ENCODE results near the gene GALNTL6. TPM values are rescaled to one million over a fixed set of nuclear protein-coding genes. Genes with fewer than 3 reads are reported as not detected.
"Not testable (repeated sequence)": the region's sequence is repeated elsewhere in the genome, so short reads cannot be mapped to it uniquely, and the experiment has no call there.

GALNTL6 gene
- total RNA-seq, 2 experiments from 2014 or later, result not detected

- Mint-ChIP-seq H3K27ac (no peak overlapping the region), H3K27me3 (ENCODE audit: low read depth) (peaks cover 5% of the 10 kb centered on the region), H3K36me3 (ENCODE audit: low read depth) (no peaks in the 10 kb centered on the region), H3K9me3 (no peaks in the 10 kb centered on the region), H3K4me3 (no peak overlapping the region), H3K4me1 (ENCODE audit: low read depth) (no peaks in the 10 kb centered on the region)
- CTCF ChIA-PET, result no interaction called here
- DNase-seq, result no peak
- intact Hi-C loops (cut with micrococcal nuclease), result no loop called here
These were observed 973.0 kb downstream of the GALNTL6 start for GRCh38 chr4:172786039-172786792.

- no peaks in the 10 kb centered on the region for H3K36me3 Mint-ChIP-seq (ENCODE audit: low read depth)
- H3K4me3 Mint-ChIP-seq, result no peak overlapping the region
- intact Hi-C loops (cut with micrococcal nuclease), result no loop called here
- no peak for DNase-seq
- CTCF ChIA-PET, result no interaction called here
- no peaks in the 10 kb centered on the region for H3K4me1 Mint-ChIP-seq (ENCODE audit: low read depth)
- no peaks in the 10 kb centered on the region for H3K9me3 Mint-ChIP-seq
- peaks cover 5% of the 10 kb centered on the region for H3K27me3 Mint-ChIP-seq (ENCODE audit: low read depth)
- no peak overlapping the region for H3K27ac Mint-ChIP-seq
These were observed 973.9 kb downstream of the GALNTL6 start for GRCh38 chr4:172787111-172787510.

GRCh38 chr4:172791841-172792240, 978.6 kb downstream of the GALNTL6 start:
- intact Hi-C loops (cut with micrococcal nuclease), result no loop called here

GRCh38 chr4:172793565-172794306, 980.5 kb downstream of the GALNTL6 start:
- H3K9me3 Mint-ChIP-seq, result no peaks in the 10 kb centered on the region
- no peaks in the 10 kb centered on the region for H3K36me3 Mint-ChIP-seq (ENCODE audit: low read depth)
- no peaks in the 10 kb centered on the region for H3K27me3 Mint-ChIP-seq (ENCODE audit: low read depth)
- no peak overlapping the region for H3K27ac Mint-ChIP-seq
- intact Hi-C loops (cut with micrococcal nuclease), result no loop called here
- no peaks in the 10 kb centered on the region for H3K4me1 Mint-ChIP-seq (ENCODE audit: low read depth)
- no peak overlapping the region for H3K4me3 Mint-ChIP-seq
- no peak for DNase-seq
- CTCF ChIA-PET, result no interaction called here

More at GRCh38 chr4:172791841-172792240, 978.6 kb downstream of the GALNTL6 start:
- Mint-ChIP-seq H3K36me3 (ENCODE audit: low read depth) (no peaks in the 10 kb centered on the region), H3K27ac (no peak overlapping the region), H3K27me3 (ENCODE audit: low read depth) (peaks cover 2% of the 10 kb centered on the region), H3K9me3 (no peaks in the 10 kb centered on the region), H3K4me1 (ENCODE audit: low read depth) (no peaks in the 10 kb centered on the region), H3K4me3 (no peak overlapping the region)
- CTCF ChIA-PET, result no interaction called here
- DNase-seq, result no peak

- Mint-ChIP-seq H3K4me3 (no peak overlapping the region), H3K36me3 (ENCODE audit: low read depth) (no peaks in the 10 kb centered on the region)
- intact Hi-C loops (cut with micrococcal nuclease), result no loop called here
These were observed 981.1 kb downstream of the GALNTL6 start for GRCh38 chr4:172794307-172794703.

GRCh38 chr4:172797281-172797680, 984.1 kb downstream of the GALNTL6 start:
- CTCF ChIA-PET; H3K27me3 Mint-ChIP-seq (ENCODE audit: low read depth); H3K9me3 Mint-ChIP-seq; H3K27ac Mint-ChIP-seq; H3K4me3 Mint-ChIP-seq; DNase-seq; H3K36me3 Mint-ChIP-seq (ENCODE audit: low read depth); intact Hi-C loops (cut with micrococcal nuclease); H3K4me1 Mint-ChIP-seq (ENCODE audit: low read depth): not testable (repeated sequence)

More at GRCh38 chr4:172794307-172794703, 981.1 kb downstream of the GALNTL6 start:
- CTCF ChIA-PET, result no interaction called here
- H3K9me3 Mint-ChIP-seq, result no peaks in the 10 kb centered on the region
- no peaks in the 10 kb centered on the region for H3K4me1 Mint-ChIP-seq (ENCODE audit: low read depth)
- H3K27me3 Mint-ChIP-seq (ENCODE audit: low read depth), result no peaks in the 10 kb centered on the region
- DNase-seq, result no peak
- no peak overlapping the region for H3K27ac Mint-ChIP-seq

GRCh38 chr4:172802032-172802431, 988.8 kb downstream of the GALNTL6 start:
- intact Hi-C loops (cut with micrococcal nuclease), result no loop called here
- CTCF ChIA-PET, result no interaction called here
- no peak for DNase-seq
- H3K4me3 Mint-ChIP-seq, result no peak overlapping the region
- no peaks in the 10 kb centered on the region for H3K9me3 Mint-ChIP-seq
- no peaks in the 10 kb centered on the region for H3K4me1 Mint-ChIP-seq (ENCODE audit: low read depth)
- H3K27ac Mint-ChIP-seq, result no peak overlapping the region
- no peaks in the 10 kb centered on the region for H3K36me3 Mint-ChIP-seq (ENCODE audit: low read depth)
- peaks cover 2% of the 10 kb centered on the region for H3K27me3 Mint-ChIP-seq (ENCODE audit: low read depth)

- intact Hi-C loops (cut with micrococcal nuclease), result no loop called here
- Mint-ChIP-seq H3K4me1 (ENCODE audit: low read depth) (no peaks in the 10 kb centered on the region), H3K27ac (no peak overlapping the region), H3K36me3 (ENCODE audit: low read depth) (no peaks in the 10 kb centered on the region), H3K9me3 (no peaks in the 10 kb centered on the region), H3K27me3 (ENCODE audit: low read depth) (peaks cover 2% of the 10 kb centered on the region), H3K4me3 (no peak overlapping the region)
- no peak for DNase-seq
- CTCF ChIA-PET, result no interaction called here
These were observed 993.6 kb downstream of the GALNTL6 start for GRCh38 chr4:172806841-172807240.

- H3K27ac Mint-ChIP-seq, result no peak overlapping the region
- CTCF ChIA-PET, result no interaction called here
- H3K27me3 Mint-ChIP-seq (ENCODE audit: low read depth), result peaks cover 2% of the 10 kb centered on the region
- H3K36me3 Mint-ChIP-seq (ENCODE audit: low read depth), result no peaks in the 10 kb centered on the region
- H3K4me1 Mint-ChIP-seq (ENCODE audit: low read depth), result no peaks in the 10 kb centered on the region
- intact Hi-C loops (cut with micrococcal nuclease), result no loop called here
- H3K4me3 Mint-ChIP-seq, result no peak overlapping the region
- DNase-seq, result no peak
- H3K9me3 Mint-ChIP-seq, result no peaks in the 10 kb centered on the region
These were observed 995.0 kb downstream of the GALNTL6 start for GRCh38 chr4:172808196-172808595.

- CTCF ChIA-PET, result no interaction called here
- intact Hi-C loops (cut with micrococcal nuclease), result no loop called here
- Mint-ChIP-seq H3K27me3 (ENCODE audit: low read depth) (peaks cover under 1% of the 10 kb centered on the region), H3K36me3 (ENCODE audit: low read depth) (no peaks in the 10 kb centered on the region), H3K27ac (no peak overlapping the region), H3K9me3 (no peaks in the 10 kb centered on the region), H3K4me3 (no peak overlapping the region), H3K4me1 (ENCODE audit: low read depth) (no peaks in the 10 kb centered on the region)
- DNase-seq, result no peak
These were observed 996.1 kb downstream of the GALNTL6 start for GRCh38 chr4:172809319-172809718.

- DNase-seq, result no peak
- intact Hi-C loops (cut with micrococcal nuclease), result no loop called here
- H3K4me1 Mint-ChIP-seq (ENCODE audit: low read depth), result no peaks in the 10 kb centered on the region
- no peaks in the 10 kb centered on the region for H3K36me3 Mint-ChIP-seq (ENCODE audit: low read depth)
- CTCF ChIA-PET, result no interaction called here
- peaks cover 2% of the 10 kb centered on the region for H3K27me3 Mint-ChIP-seq (ENCODE audit: low read depth)
- no peak overlapping the region for H3K27ac Mint-ChIP-seq
- H3K9me3 Mint-ChIP-seq, result no peaks in the 10 kb centered on the region
- H3K4me3 Mint-ChIP-seq, result no peak overlapping the region
These were observed 1000.2 kb downstream of the GALNTL6 start for GRCh38 chr4:172813359-172813923.

GRCh38 chr4:172815499-172816164, 1002.4 kb downstream of the GALNTL6 start:
- Mint-ChIP-seq H3K36me3 (ENCODE audit: low read depth) (no peaks in the 10 kb centered on the region), H3K4me3 (no peak overlapping the region), H3K9me3 (no peaks in the 10 kb centered on the region), H3K27me3 (ENCODE audit: low read depth) (peaks cover 3% of the 10 kb centered on the region), H3K27ac (no peak overlapping the region), H3K4me1 (ENCODE audit: low read depth) (no peaks in the 10 kb centered on the region)
- intact Hi-C loops (cut with micrococcal nuclease), result no loop called here
- CTCF ChIA-PET, result no interaction called here
- DNase-seq, result no peak
